Vagina (tissue), 2 donors: Measurements from ENCODE around the gene ZBTB49. TPM values are rescaled to one million over a fixed set of nuclear protein-coding genes. Genes with fewer than 3 reads are reported as not detected.

Experiments used
- DNase-seq, 2 donors: peaks; one replicate each; pipeline ENCODE4 v3.0.0-alpha.2; 2017; ENCODE audit errors: extremely low spot score in 2 of 2
- H3K27ac ChIP-seq: fragments of 200-600 bp; sonication (generic); one replicate; pipeline ENCODE4 v1.5.1; 2019
- H3K27me3 ChIP-seq: fragments of 200-600 bp; sonication (generic); one replicate; pipeline ENCODE4 v1.5.1; 2019
- H3K36me3 ChIP-seq, 2 donors: fragments of 200-600 bp; sonication (generic); one replicate each; pipeline ENCODE4 v1.5.1; 2017 to 2019
- H3K4me1 ChIP-seq: fragments of 200-600 bp; sonication (generic); one replicate; pipeline ENCODE4 v1.5.1; 2019
- H3K4me3 ChIP-seq, 2 donors: fragments of 200-600 bp; sonication (generic); 1 replicate in 1 of 2; 2 replicates in 1 of 2; pipeline ENCODE4 v1.5.1; 2016 to 2019
- H3K9me3 ChIP-seq: fragments of 200-600 bp; sonication (generic); one replicate; pipeline ENCODE4 v1.5.1; 2019
- POLR2A ChIP-seq, 2 donors: fragments of 450-650 bp; IDR thresholded peaks; one replicate each; pipeline ENCODE4 v1.6.1; 2017; ENCODE audit warnings: antibody characterized with exemption in 2 of 2, mild to moderate bottlenecking in 2 of 2, moderate library complexity in 2 of 2
- POLR2AphosphoS5 ChIP-seq, 2 donors: sonication (generic); formaldehyde crosslinking; IDR thresholded peaks; one replicate each; pipeline ENCODE4 v1.9.0; 2017; ENCODE audit warnings: antibody characterized with exemption in 2 of 2, mild to moderate bottlenecking in 2 of 2, low read depth in 1 of 2; ENCODE audit not compliant: insufficient read depth in 1 of 2
- intact Hi-C: fragments of 100-400 bp; cut with DNase I; formaldehyde crosslinking; loops from one replicate; pipeline ENCODE4 v1.15.1; 2023
- total RNA-seq: library from RNA; depleted of rRNA; stranded (reverse); fragments of >200 nt; gene quantifications from one replicate; pipeline ENCODE4 v1.2.3, GENCODE V29; 2016
- TF ChIP-seq, protein P1 (sequence below), 3 experiments: fragments of 450-650 bp in 2 of 3; fragments of 200-600 bp in 1 of 3; sonication (generic) in 1 of 3; IDR thresholded peaks; one replicate each; pipeline ENCODE4 v1.5.1; 2017 to 2019; ENCODE audit warnings: antibody characterized with exemption in 3 of 3, mild to moderate bottlenecking in 2 of 3, moderate library complexity in 2 of 3

The ZBTB49 gene
- total RNA-seq, 1 donor from 2014 or later = 5.4 TPM

DNA sequence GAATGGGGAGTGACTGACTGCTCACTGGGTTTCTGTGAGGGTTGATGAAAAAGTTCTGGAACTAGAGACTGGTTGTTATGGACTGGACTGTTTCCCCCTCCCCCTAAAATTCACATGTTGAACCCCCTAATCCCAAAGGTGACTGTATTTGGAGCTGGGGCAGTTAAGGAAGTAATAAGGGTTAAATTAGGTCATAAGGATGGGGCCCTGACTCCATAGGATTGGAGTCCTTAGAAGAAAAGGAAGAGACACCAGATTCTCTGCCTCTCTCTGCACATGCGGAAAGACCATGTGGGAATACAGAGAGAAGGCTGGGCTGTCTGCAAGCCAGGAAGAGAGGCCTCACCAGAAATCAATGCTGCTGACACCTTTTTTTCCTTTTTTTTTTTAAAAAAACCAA is 38.2 kb downstream of the ZBTB49 start:
- TF ChIP-seq, protein P1, sequence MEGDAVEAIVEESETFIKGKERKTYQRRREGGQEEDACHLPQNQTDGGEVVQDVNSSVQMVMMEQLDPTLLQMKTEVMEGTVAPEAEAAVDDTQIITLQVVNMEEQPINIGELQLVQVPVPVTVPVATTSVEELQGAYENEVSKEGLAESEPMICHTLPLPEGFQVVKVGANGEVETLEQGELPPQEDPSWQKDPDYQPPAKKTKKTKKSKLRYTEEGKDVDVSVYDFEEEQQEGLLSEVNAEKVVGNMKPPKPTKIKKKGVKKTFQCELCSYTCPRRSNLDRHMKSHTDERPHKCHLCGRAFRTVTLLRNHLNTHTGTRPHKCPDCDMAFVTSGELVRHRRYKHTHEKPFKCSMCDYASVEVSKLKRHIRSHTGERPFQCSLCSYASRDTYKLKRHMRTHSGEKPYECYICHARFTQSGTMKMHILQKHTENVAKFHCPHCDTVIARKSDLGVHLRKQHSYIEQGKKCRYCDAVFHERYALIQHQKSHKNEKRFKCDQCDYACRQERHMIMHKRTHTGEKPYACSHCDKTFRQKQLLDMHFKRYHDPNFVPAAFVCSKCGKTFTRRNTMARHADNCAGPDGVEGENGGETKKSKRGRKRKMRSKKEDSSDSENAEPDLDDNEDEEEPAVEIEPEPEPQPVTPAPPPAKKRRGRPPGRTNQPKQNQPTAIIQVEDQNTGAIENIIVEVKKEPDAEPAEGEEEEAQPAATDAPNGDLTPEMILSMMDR (IDR thresholded peaks at IDR 0.05) = no peak
- TF ChIP-seq POLR2A (IDR thresholded peaks at IDR 0.05) = no peak
- TF ChIP-seq POLR2AphosphoS5 (IDR thresholded peaks at IDR 0.05; ENCODE audit: insufficient read depth in 1 of 2, low read depth in 1 of 2) = no peak
- DNase-seq = no peak

DNA sequence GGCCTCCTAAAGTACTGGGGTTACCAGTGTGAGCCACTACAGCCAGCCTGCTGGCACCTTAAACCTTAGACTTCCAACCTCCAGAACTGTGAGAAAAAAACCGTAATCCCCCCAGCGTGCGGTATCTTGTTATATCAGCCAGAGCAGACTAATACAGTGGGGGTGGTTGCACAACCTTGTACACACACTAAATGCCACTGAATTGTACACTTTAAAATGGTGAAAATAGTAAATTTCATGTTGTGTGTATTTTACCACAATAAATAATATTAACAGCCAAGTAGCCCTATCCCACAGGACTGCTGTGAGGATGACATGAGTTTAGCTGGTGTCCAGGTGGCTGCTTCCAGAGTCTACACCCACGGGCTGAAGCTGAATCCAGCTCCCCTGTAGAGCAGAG is 38.8 kb downstream of the ZBTB49 start:
- Histone ChIP-seq H3K4me3 (no peak overlapping the region), H3K36me3 (no peaks in the 10 kb centered on the region), H3K9me3 (no peaks in the 10 kb centered on the region), H3K27me3 (no peaks in the 10 kb centered on the region), H3K4me1 (no peaks in the 10 kb centered on the region), H3K27ac (no peak overlapping the region)
- TF ChIP-seq POLR2AphosphoS5 (IDR thresholded peaks at IDR 0.05; ENCODE audit: insufficient read depth in 1 of 2, low read depth in 1 of 2) = no peak
- TF ChIP-seq, protein P1 (IDR thresholded peaks at IDR 0.05) = no peak
- TF ChIP-seq POLR2A (IDR thresholded peaks at IDR 0.05) = no peak
- DNase-seq = no peak
- intact Hi-C loops = no loop called here

More for the DNA sequence above, 38.2 kb downstream of the ZBTB49 start:
- intact Hi-C loops = no loop called here
- H3K9me3 ChIP-seq = no peaks in the 10 kb centered on the region
- no peaks in the 10 kb centered on the region for H3K36me3 ChIP-seq
- H3K4me1 ChIP-seq = no peaks in the 10 kb centered on the region
- H3K27me3 ChIP-seq = no peaks in the 10 kb centered on the region
- no peak overlapping the region for H3K27ac ChIP-seq
- H3K4me3 ChIP-seq = no peak overlapping the region

DNA sequence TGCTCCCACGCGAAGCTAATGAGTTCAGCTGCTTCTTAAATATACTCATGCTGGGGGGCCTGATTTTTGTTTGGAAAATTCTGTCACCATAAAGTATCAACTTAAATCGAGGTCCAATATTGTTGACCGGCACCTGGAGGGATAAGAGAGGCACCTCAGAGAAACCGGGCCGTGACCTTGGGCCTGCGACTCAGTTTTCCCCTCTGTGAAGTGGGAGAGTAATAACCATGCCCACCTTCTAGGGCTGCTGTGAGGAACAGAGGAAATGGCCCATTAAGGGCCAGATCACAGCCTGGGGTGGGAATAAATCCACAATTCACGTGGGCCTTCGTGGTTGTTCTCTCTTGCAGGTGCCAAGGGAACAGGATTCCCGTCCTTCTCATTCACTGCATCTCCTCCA is 39.4 kb downstream of the ZBTB49 start:
- Histone ChIP-seq H3K9me3 (no peaks in the 10 kb centered on the region), H3K4me1 (no peaks in the 10 kb centered on the region), H3K4me3 (no peak overlapping the region), H3K27me3 (no peaks in the 10 kb centered on the region), H3K36me3 (no peaks in the 10 kb centered on the region), H3K27ac (no peak overlapping the region)
- intact Hi-C loops = no loop called here
- no peak for DNase-seq
- TF ChIP-seq, protein P1 (IDR thresholded peaks at IDR 0.05) = no peak
- TF ChIP-seq POLR2AphosphoS5 (IDR thresholded peaks at IDR 0.05; ENCODE audit: insufficient read depth in 1 of 2, low read depth in 1 of 2) (no peak), POLR2A (IDR thresholded peaks at IDR 0.05) (no peak)

DNA sequence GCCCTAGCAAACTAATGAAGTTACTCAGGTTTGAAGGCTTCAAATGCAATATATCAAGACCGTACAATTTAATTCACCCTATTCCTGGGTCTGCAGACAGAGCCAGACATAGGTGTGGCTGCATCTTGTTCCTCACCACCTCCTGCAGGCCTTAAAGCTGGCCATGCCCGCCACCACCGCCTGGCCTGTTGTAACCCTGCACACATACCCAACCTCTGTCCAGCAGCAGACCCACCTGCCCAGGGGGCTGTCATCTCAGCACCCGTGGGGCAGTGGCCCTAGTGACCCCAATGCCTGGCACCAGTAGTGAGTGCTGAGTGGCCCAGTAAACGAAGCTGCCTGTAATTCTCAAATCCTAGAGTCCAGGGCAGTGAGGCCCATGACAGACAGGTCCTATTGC is 40.7 kb downstream of the ZBTB49 start:
- Histone ChIP-seq H3K27me3 (no peaks in the 10 kb centered on the region), H3K4me1 (no peaks in the 10 kb centered on the region), H3K9me3 (no peaks in the 10 kb centered on the region), H3K27ac (no peak overlapping the region), H3K4me3 (no peak overlapping the region), H3K36me3 (no peaks in the 10 kb centered on the region)
- DNase-seq = no peak
- TF ChIP-seq POLR2A (IDR thresholded peaks at IDR 0.05) (no peak), POLR2AphosphoS5 (IDR thresholded peaks at IDR 0.05; ENCODE audit: insufficient read depth in 1 of 2, low read depth in 1 of 2) (no peak)
- TF ChIP-seq, protein P1 (IDR thresholded peaks at IDR 0.05) = no peak
- intact Hi-C loops = no loop called here

DNA sequence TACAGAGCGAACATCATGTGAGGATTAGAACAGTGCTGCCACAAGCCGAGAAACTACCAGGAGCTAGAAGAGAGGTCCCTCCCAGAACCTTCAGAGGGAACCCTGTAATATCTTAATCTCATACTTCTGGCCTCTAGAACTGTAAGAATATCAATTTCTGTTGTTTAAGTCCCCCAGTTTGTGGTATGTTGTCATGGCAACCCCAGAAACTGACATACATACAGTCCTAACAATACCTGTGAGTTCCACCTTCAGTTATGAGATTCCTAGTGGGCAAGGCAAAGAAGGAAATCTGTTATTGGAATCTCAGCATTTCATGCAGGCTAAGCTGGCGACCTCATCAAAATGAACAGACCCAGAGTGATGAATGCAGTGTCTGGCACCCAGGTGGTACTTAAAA is 42.5 kb downstream of the ZBTB49 start:
- Histone ChIP-seq H3K27ac (no peak overlapping the region), H3K4me3 (no peak overlapping the region), H3K4me1 (no peaks in the 10 kb centered on the region), H3K27me3 (no peaks in the 10 kb centered on the region), H3K36me3 (no peaks in the 10 kb centered on the region), H3K9me3 (no peaks in the 10 kb centered on the region)
- DNase-seq = no peak
- intact Hi-C loops = no loop called here
- TF ChIP-seq POLR2AphosphoS5 (IDR thresholded peaks at IDR 0.05; ENCODE audit: insufficient read depth in 1 of 2, low read depth in 1 of 2) = no peak
- TF ChIP-seq, protein P1 (IDR thresholded peaks at IDR 0.05) = no peak
